Measurements from ENCODE around the gene FRMD4B. TPM values are rescaled to one million over a fixed set of nuclear protein-coding genes. Genes with fewer than 3 reads are reported as not detected.

The FRMD4B gene
- total and polyA plus RNA-seq, 2 experiments from 2014 or later, result 6.4 to 12.8 TPM

DNA sequence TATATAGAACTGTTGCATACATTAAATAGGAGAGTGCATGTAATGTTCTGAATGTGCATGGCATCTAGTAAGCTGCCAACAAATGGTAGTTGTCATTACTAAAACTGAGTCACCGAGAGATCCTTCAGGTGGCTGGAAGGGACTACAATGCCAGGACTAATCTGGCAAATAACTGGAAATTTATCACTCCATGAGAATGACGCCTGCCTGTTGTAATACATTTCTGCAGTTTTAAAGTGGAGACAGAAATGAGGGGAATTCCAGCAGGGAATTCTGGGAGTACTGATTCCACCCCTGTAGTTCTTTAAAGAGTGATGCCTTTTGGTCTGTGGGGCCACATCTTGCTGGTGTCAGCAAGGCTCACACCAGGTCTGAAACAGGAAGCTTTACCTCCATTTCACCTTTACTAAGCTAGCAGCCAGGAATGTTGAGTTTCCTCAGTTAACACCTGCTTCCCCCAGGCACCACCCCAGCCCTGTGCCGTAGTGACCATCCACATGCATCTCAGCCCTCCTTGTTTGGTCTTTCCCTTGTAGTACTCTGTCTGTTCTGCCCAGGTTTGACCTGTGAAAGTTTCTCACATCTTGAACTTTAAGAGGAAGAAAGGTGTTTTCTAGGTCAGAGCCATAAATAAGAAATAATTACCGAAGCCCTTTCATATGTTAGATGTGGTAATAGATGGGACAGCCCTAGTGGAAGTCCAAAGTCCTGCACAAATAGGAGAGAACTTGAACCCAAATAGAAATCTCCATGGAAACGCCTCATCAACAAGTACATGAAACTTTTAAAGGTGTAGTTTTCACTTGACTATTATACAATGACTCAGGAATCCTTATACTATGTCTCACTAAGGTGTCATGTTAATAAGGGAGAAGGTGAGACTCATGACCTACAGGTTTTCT, 206.8 kb downstream of the FRMD4B start (continued):
- TF ChIP-seq ZNF462 (CRISPR knock-in tag; IDR thresholded peaks at IDR 0.05) (no peak), EZH2phosphoT487 (IDR thresholded peaks at IDR 0.05; ENCODE audit: unreplicated experiment) (no peak), ZNF331 (CRISPR knock-in tag; IDR thresholded peaks at IDR 0.05; ENCODE audit: low read depth) (no peak), EZH2 (IDR thresholded peaks at IDR 0.05; ENCODE audit: low read depth, unreplicated experiment) (no peak), CREB1 (CRISPR knock-in tag; IDR thresholded peaks at IDR 0.05; ENCODE audit: low read depth) (no peak), NANOG (IDR thresholded peaks at IDR 0.05; ENCODE audit: borderline replicate concordance) (no peak), POLR2AphosphoS5 (IDR thresholded peaks at IDR 0.05; ENCODE audit: low read depth) (no peak), ZNF114 (CRISPR knock-in tag; IDR thresholded peaks at IDR 0.05) (no peak)
- TF ChIP-seq, protein P1, sequence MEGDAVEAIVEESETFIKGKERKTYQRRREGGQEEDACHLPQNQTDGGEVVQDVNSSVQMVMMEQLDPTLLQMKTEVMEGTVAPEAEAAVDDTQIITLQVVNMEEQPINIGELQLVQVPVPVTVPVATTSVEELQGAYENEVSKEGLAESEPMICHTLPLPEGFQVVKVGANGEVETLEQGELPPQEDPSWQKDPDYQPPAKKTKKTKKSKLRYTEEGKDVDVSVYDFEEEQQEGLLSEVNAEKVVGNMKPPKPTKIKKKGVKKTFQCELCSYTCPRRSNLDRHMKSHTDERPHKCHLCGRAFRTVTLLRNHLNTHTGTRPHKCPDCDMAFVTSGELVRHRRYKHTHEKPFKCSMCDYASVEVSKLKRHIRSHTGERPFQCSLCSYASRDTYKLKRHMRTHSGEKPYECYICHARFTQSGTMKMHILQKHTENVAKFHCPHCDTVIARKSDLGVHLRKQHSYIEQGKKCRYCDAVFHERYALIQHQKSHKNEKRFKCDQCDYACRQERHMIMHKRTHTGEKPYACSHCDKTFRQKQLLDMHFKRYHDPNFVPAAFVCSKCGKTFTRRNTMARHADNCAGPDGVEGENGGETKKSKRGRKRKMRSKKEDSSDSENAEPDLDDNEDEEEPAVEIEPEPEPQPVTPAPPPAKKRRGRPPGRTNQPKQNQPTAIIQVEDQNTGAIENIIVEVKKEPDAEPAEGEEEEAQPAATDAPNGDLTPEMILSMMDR (conservative IDR thresholded peaks at IDR 0.05; ENCODE audit: low read depth in 2 of 2), result no peak; a peak in 1 of 4 replicates
